WTC11 (cell line): ENCODE data around the gene MS4A13. TPM values are rescaled to one million over a fixed set of nuclear protein-coding genes. Genes with fewer than 3 reads are reported as not detected.

Source experiments
- MYBL2 ChIP-seq: sonication (generic); formaldehyde crosslinking; IDR thresholded peaks from 2 replicates; pipeline ENCODE4 v1.8.1; 2023; ENCODE audit warnings: mild to moderate bottlenecking, moderate library complexity, missing genetic modification reagents
- NFATC4 ChIP-seq: fragments of 250-450 bp; sonication (Bioruptor Pico); IDR thresholded peaks from 2 replicates; pipeline ENCODE4 v1.9.0; 2021; ENCODE audit warnings: mild to moderate bottlenecking
- RORB ChIP-seq: fragments of 250-450 bp; sonication (Bioruptor Pico); IDR thresholded peaks from 2 replicates; pipeline ENCODE4 v1.9.0; 2021; ENCODE audit warnings: mild to moderate bottlenecking
- total RNA-seq: library from RNA; stranded (reverse); gene quantifications from 3 replicates; pipeline ENCODE4 v1.2.3, GENCODE V29; 2021
- TF ChIP-seq, protein P1 (sequence below): sonication (generic); formaldehyde crosslinking; IDR thresholded peaks from 2 replicates; pipeline ENCODE4 v1.8.0; 2022; ENCODE audit warnings: mild to moderate bottlenecking, missing genetic modification reagents
- TF ChIP-seq, protein P2 (sequence below): sonication (generic); formaldehyde crosslinking; IDR thresholded peaks from 2 replicates; pipeline ENCODE4 v1.8.1; 2022; ENCODE audit warnings: low read depth, mild to moderate bottlenecking, moderate library complexity, missing genetic modification reagents, borderline replicate concordance

MS4A13 gene
- total RNA-seq, 1 experiment from 2014 or later: not detected

GRCh38 chr11:60589611-60590010 lies 74.4 kb downstream of the MS4A13 start (continued):
- TF ChIP-seq, protein P1, sequence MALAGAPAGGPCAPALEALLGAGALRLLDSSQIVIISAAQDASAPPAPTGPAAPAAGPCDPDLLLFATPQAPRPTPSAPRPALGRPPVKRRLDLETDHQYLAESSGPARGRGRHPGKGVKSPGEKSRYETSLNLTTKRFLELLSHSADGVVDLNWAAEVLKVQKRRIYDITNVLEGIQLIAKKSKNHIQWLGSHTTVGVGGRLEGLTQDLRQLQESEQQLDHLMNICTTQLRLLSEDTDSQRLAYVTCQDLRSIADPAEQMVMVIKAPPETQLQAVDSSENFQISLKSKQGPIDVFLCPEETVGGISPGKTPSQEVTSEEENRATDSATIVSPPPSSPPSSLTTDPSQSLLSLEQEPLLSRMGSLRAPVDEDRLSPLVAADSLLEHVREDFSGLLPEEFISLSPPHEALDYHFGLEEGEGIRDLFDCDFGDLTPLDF (CRISPR knock-in tag): no peak
- no peak for TF ChIP-seq RORB (CRISPR knock-in tag)
- no peak for TF ChIP-seq MYBL2 (CRISPR knock-in tag)
- TF ChIP-seq, protein P2, sequence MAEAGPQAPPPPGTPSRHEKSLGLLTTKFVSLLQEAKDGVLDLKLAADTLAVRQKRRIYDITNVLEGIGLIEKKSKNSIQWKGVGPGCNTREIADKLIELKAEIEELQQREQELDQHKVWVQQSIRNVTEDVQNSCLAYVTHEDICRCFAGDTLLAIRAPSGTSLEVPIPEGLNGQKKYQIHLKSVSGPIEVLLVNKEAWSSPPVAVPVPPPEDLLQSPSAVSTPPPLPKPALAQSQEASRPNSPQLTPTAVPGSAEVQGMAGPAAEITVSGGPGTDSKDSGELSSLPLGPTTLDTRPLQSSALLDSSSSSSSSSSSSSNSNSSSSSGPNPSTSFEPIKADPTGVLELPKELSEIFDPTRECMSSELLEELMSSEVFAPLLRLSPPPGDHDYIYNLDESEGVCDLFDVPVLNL (CRISPR knock-in tag): no peak
- TF ChIP-seq NFATC4 (CRISPR knock-in tag): no peak
- TF ChIP-seq, all 79 proteins: peak for 0

Other genes with a start within 250 kb of the MS4A13 start
- not detected in 3 replicates for gene MS4A4A, start 234.7 kb upstream of the MS4A13 start, total RNA-seq
- not detected in 3 replicates for gene MS4A6E, start 188.1 kb upstream of the MS4A13 start, total RNA-seq
- gene MS4A7, start 136.9 kb upstream of the MS4A13 start, total RNA-seq: 0.25 to 0.46 TPM (median 0.31 TPM) in 3 replicates
- 0.07 TPM in 1 of 3 replicates, not detected in the others for gene MS4A14, start 118.9 kb upstream of the MS4A13 start, total RNA-seq
- not detected in 3 replicates for gene MS4A5, start 85.8 kb upstream of the MS4A13 start, total RNA-seq
- gene MS4A1, start 59.5 kb upstream of the MS4A13 start, total RNA-seq: 0.17 to 0.71 TPM (median 0.32 TPM) in 3 replicates
- gene MS4A12, start 22.6 kb upstream of the MS4A13 start, total RNA-seq: not detected in 3 replicates
- gene MS4A8, start 184.2 kb downstream of the MS4A13 start, total RNA-seq: not detected in 3 replicates
- not detected in 3 replicates for gene MS4A18, start 209.3 kb downstream of the MS4A13 start, total RNA-seq
- 0.09 to 0.41 TPM (median 0.39 TPM) in 3 replicates for gene MS4A15, start 241.5 kb downstream of the MS4A13 start, total RNA-seq